KBM-7 (cell line): ENCODE data around the gene TMEM130.
"Not testable (repeated sequence)": the region's sequence is repeated elsewhere in the genome, so short reads cannot be mapped to it uniquely, and the experiment has no call there.

Source experiments
- DNase-seq: peaks from one replicate; pipeline ENCODE4 v3.0.0-alpha.2; 2015
- in situ Hi-C: fragments of 300-500 bp; cut with MboI; formaldehyde crosslinking; loops from 2 replicates; pipeline ENCODE4 v1.14.3; 2020; ENCODE audit warnings: low sequenced_read_pairs, low pct_unique_long_range_greater_than_20kb, mixed read lengths

Gene TMEM130

DNA sequence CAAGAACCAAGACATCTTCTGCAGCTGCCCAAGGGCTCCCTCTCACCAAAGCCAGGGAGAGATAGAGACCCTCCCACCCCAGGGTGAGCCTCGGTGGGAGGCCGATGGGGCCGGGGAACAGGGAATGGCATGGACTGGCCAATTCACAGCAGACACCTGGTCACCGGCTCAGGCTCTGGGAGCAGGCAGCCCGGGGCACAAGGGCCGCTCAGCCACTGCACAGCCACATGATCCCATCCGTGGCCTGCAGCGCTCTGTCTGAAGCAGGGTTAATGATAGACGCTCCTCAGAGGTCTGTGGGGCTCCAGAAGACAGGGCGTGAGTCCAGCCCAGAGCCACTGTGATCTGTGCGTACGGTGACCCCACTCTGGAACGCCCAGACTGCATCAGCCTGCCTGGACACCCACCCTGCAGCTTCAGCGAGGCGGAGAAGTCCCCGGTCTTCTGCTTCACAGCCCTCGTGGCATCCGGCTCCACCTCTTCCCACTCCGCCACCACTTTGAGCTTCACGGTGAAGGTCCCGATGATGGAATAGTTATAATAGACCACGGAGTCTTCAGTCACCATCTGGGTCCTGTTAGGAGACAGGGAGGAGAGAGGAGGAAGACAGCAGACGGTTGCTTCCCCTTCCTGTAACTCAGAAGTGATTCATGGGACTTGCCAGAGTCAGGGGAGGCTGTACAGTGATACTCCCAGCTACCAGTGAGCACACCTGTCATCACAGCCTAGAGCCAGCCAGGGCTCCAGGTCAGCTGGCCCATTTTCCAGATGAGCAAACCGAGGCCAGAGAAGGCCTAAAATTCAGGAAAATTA, 14.0 kb downstream of the TMEM130 start:
- in situ Hi-C loops = no loop called here
- DNase-seq = peak; percentile 15

GRCh38 chr7:98852826-98853225, 17.0 kb downstream of the TMEM130 start:
- in situ Hi-C loops = no loop called here
- no peak for DNase-seq

DNA sequence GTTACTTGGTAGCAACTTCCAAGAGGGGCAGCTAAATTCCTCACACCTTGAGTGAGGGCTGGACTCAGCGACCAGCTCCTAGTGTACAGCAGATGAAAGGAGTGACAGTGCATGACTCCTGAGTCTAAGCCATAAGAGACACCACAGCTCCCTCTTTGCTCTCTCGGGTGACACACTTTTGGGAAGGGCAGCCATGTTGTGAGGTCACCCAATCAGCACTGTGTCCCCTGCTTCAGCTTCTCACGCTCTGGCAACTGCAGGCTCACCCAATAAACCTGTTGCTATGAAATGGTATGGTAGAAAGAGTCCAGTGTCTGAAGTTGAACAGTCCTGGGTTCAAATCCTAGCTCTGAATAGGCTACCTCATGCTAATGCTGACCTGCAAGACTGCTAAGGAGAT, 20.9 kb downstream of the TMEM130 start:
- no peak for DNase-seq
- in situ Hi-C loops = loop anchor here (10.0 kb wide), 1 partner anchor 424 kb away; no protein-coding TSS in a partner anchor

GRCh38 chr7:98842552-98842951, 27.3 kb downstream of the TMEM130 start:
- in situ Hi-C loops = loop anchor here (10.0 kb wide), 1 partner anchor 418 kb away; no protein-coding TSS in a partner anchor
- not testable (repeated sequence) for DNase-seq

DNA sequence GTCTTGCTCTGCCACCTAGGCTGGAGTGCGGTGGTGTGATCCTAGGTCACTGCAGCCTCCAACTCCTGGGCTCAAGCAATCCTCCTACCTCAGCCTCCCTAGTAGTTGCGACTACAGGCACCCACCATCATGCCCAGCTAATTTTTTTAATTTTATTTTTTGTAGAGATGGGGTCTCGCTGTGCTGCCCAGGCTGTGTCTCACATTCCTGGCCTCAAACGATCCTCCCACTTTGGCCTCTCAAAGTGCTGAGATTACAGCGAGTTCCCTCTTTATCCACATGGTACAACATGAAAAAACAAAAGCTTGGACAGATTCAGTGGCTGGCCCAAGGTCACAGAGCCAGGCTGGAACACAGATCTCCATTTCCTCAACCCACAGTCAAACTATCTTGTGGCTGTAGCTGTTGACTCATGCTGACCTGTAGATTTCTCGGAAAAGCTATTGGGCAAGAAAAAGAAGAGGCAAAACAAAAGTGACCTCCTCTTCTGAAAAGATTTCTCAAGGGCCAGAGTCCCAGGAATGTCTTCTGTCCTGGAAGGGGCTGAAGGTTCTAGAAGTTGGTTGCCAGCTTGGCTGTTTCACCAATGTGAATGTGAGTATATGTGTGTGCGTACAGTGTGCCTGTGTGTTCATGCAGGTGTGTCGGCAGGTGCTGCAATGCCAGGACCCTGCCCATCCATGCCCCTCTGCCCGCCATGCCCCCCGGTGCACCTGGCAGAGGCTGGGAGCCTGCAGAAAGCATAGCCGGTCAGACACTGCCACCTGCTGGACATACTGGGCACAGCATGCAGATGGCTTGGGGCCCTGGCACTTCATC, 28.4 kb downstream of the TMEM130 start:
- in situ Hi-C loops = loop anchor here (10.0 kb wide), 1 partner anchor 417 kb away; no protein-coding TSS in a partner anchor
- peak; percentile 67 for DNase-seq

DNA sequence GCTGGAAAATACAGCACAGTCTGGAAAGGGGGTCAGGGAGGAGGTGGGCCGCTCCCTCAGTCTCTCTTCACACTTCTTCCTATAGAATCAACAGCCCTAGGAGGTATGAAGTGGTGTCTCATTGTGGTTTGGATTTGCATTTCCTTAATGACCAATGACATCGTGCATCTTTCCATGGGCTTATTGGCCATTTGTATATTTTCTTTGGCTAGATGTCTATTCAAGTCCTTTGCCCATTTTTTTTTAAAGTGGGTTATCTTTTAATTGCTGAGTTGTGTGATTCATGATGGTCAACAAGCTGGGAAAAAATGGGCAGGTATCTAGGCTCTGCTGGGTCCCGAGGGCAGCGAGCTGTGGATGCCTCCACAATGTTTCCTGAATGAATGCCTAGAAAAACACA, 29.1 kb downstream of the TMEM130 start:
- in situ Hi-C loops = loop anchor here (10.0 kb wide), 1 partner anchor 416 kb away; no protein-coding TSS in a partner anchor
- no peak for DNase-seq

DNA sequence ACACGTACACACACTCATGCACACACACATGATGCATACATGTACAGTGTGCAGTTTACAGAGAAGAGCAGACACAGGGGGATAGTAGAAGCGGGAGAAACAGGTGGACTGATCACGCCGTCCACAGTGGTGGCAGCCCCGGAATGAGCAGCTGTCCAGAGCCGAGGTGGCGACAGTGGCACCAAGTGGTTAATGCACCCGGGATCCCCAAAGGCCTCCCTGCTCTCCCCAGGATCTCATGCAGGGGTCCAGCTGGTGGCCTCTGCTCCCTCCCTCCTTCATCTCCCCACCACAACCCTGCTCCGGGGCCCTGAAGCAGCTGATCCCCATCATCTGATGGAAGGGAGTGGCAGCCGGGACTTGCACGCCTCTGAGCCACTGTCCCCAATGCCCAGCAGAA, 29.7 kb downstream of the TMEM130 start:
- DNase-seq = no peak
- in situ Hi-C loops = loop anchor here (10.0 kb wide), 1 partner anchor 415 kb away; no protein-coding TSS in a partner anchor

DNA sequence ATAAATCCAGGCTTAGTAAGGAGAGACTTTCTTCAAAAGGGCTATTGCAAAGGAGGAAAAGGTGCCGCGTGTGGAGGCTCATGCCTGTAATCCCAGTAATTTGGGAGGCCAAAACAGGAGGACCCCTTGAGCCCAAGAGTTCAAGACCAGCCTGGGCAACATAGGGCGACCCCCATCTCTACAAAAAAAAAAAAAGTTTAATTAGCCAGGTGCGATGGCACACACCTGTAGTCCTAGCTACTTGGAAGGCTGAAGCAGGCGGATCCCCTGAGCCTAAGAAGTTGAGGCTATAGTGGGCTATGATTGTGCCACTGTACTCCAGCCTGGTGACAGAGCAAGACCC, 32.2 kb downstream of the TMEM130 start:
- in situ Hi-C loops = no loop called here

DNA sequence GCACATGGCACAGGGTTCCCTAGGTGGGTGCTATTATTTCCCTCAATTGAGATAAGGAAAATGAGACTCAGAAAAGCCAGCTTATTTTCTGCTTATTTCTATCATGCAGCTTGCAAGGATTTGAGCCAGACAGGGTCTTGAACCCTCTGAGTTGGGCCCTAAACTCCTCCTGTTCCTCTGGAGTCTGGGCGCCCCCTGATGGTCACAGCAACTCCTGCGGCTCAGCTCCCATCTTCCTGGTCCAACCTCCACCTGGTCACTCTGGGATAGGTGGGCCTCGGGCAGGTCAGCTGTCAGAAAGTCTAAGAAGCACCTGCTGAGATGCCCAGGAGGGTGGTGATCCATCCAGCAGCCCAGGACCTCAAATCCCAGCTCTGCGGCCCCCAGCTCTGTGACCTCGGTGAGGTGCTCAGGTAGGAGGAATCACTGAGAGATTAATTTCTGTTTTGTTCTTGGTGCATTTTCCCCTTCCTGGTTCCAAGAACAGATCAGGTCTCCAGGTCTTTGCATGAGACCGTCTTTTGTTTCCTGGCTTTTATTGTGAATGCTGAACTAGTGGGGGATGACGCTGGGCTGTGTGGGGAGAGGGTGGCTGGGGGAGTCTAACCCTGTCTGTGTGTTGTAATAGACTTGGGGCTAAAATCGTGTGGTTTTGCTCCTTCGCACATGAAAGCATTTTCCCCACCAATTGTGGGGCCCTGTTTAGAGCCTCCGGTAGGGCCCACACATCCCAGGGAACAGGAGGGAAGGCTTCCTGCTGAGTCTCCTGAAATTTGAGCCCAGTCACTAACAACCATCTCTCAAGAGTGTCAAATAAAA, 32.8 kb downstream of the TMEM130 start:
- DNase-seq = peak; percentile 52
- in situ Hi-C loops = no loop called here

More for the DNA sequence above, 32.2 kb downstream of the TMEM130 start:
- DNase-seq = no peak

DNA sequence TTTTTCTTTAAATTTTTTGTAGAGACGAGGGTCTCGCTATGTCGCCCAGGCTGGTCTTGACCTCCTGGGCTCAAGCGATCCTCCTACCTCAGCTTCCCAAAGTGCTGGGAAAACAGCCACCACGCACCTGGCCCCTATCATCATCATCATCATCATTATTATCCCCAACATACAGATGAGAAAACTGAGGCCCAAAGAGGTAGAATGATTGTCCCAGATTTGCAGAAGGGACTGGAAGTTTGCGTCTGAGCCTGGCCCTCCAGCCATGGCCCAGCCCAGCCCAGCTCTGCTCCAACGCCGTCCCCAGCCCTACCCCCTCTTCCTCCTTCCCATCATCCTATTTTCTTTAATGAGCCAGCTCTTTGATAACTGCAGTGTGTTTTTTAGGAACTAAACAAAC, 34.9 kb downstream of the TMEM130 start:
- no peak for DNase-seq
- in situ Hi-C loops = no loop called here

DNA sequence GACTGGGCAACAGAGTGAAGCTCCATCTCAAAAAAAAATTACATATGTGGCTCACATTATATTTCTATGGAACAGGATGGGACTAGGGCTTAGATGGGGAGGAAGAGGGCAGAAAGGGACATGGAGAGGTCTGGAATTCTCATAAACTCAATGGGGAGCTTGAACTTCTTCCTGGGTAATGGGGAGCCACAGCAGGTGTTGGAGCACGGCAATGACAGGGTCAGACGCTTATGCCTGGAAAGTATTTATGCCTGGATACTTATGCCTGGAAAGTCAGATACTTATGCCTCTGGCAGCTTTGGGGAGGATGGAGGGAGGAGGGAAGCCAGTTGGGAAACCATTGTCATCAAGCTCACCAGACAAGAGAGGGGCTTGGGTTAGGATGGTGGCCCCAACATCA, 36.8 kb downstream of the TMEM130 start:
- in situ Hi-C loops = no loop called here
- DNase-seq = no peak

GRCh38 chr7:98831641-98832221, 38.1 kb downstream of the TMEM130 start:
- in situ Hi-C loops = no loop called here
- peak; percentile 32 for DNase-seq

DNA sequence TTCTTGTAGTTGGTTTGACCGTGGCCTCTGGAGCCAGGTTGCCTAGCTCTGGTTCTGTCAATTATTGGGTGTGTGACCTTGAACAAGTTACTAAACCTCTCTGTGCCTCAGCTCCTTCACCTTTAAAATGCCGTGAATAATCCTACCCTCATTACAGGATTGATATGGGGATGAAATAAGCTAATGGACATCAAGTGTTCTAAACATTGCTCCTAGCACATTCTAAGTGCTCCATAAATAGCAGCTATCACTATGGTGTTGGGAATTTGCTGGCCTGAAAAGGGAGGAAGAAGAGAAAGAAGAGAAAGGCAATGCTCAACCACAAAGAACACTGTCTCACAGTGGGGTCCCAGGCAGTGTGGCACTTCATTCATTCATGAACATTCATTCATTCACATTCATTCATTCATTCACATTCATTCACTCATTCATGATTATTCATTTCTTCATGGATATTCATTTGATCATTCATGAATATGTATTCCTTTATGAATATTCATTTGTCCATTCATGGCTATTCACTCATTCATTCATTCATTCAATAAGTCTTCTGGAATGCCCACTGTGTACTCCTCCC, 38.8 kb downstream of the TMEM130 start:
- in situ Hi-C loops = no loop called here
- DNase-seq = no peak

DNA sequence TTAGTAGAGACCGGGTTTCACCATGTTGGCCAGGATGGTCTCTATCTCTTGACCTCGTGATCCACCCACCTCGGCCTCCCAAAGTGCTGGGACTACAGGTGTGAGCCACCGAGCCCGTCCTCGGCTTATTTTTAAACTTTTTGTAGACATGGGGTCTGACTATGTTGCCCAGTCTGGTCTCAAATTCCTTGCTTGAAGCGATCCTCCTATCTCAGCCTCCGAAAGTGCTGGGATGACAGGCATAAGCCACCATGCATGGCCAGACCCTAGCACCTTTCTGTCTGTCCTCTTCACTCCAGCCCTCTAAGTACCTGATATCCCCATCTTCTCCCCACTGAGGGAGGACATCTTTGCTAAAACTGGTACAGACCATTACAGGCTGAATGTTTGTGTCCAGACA, 41.4 kb downstream of the TMEM130 start:
- in situ Hi-C loops = no loop called here
- no peak for DNase-seq

DNA sequence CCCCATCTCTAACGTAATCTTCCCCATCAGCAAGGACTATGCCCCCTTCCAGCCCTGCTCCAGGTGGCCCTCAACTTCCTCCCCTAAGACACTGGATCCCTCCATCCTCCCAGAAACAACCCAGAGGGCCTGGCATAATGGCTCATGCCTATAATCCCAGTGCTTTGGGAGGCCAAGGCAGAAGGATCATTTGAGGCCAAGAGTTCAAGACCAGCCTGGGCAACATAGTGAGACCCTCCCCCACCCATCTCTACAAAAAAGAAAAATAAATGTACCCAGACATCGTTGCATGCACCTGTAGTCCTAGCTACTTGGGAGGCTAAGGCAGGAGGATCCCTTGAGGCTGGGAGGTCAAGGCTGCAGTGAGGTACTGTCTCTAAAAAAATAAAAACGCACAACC, 42.6 kb downstream of the TMEM130 start:
- in situ Hi-C loops = no loop called here

DNA sequence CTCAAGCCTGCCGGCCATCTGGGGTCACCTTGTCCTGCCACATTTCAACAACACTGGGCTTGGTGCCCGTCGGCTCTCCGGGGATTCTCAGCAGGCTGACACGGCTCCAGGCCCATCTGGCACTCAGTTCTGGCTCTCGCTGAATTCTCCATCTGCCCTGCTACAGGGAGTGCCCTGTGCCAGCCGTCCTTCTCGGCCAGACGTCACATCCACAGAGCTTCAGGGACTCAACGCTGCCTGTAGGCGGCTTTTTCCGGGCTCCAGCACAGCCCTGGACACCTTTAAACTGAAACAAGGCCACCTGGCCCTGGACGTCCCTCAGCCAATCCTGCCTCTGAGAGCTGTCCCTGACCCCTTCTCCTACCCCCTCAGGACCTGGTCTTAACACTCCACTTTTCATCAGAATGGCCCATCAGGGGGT, 43.0 kb downstream of the TMEM130 start:
- in situ Hi-C loops = no loop called here
- DNase-seq = no peak

More for the DNA sequence above, 42.6 kb downstream of the TMEM130 start:
- no peak for DNase-seq

- in situ Hi-C loops = no loop called here
- no peak for DNase-seq
Observed at GRCh38 chr7:98826387-98826786, 43.4 kb downstream of the TMEM130 start.

DNA sequence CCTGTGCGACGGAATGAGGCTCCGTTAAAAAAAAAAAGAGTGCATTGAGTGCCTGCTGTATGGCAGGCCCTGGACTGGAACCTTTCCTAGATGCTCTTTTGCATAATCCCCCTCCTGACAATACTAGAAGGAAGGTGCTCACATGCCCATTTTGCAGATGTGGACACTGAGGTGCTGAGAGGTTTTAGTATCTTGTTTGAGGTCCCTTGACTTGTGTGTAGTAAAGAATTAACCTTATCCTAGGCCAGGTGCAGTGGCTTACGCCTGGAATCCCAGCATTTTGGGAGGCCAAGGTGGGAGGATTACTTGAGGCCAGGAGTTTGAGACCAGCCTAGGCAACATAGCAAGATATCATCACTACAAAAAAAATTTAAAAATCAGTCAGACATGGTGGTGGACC, 46.6 kb downstream of the TMEM130 start:
- DNase-seq = no peak
- in situ Hi-C loops = no loop called here

GRCh38 chr7:98821348-98821747, 48.5 kb downstream of the TMEM130 start:
- in situ Hi-C loops = no loop called here
- no peak for DNase-seq
